RKO (cell line): Measurements from ENCODE around the gene NDUFA12.

Experiments used
- DNase-seq: peaks from one replicate; pipeline ENCODE4 v3.0.0-alpha.2; 2016; ENCODE audit warnings: low spot score

The NDUFA12 gene

DNA sequence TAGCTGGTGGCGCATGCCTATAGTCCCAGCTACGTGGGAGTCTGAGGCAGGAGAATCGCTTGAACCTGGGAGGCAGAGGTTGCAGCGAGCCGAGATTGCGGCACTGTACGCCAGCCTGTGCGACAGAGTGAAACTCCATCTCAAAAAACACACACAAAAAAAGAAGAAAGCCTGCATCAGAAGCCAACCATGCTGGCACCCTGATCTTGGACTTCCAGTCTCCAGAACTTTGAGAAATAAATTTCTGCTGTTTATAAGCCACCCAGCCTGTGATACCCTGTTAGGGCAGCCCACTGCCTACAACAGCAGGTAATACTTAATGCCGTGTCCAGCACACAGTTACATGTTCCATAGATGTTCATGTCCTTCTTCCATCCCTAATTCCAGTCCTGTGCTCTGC, 62.7 kb downstream of the NDUFA12 start:
- DNase-seq: no peak

DNA sequence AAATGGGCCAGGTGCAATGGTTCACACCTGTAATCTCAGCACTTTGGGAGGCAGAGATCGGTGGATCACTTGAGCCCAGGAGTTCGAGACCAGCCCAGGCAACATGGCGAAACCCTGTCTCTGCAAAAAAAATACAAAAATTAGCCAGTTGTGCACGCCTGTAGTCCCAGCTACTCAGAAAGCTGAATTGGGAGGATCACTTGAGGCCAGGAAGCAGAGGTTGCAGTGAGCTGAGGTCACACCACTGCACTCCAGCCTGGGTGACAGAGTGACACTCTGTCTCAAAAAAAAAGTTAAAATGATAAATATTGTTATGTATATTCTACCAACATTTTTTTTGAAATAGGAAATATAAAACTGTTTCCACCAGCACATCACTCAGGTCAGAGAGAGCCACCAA, 64.9 kb downstream of the NDUFA12 start:
- DNase-seq: no peak

DNA sequence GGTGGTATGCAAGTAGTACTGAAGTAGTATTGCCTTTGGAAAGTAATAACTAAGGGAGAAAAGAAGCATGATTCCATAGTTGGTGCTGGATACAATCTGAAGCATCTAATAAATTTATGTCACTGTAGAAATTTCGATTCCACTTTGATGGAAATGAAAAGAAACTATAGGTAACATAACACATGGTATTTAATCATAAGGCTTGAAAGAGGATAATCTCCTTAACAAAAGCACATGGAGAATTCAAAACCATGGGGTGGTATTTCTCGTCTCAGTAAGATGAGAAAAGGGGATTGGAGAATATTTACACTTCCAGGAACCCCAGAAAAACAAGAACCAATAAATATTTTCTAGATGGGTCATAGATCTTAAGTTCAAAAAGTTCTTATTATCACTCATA, 72.7 kb downstream of the NDUFA12 start:
- no peak for DNase-seq

DNA sequence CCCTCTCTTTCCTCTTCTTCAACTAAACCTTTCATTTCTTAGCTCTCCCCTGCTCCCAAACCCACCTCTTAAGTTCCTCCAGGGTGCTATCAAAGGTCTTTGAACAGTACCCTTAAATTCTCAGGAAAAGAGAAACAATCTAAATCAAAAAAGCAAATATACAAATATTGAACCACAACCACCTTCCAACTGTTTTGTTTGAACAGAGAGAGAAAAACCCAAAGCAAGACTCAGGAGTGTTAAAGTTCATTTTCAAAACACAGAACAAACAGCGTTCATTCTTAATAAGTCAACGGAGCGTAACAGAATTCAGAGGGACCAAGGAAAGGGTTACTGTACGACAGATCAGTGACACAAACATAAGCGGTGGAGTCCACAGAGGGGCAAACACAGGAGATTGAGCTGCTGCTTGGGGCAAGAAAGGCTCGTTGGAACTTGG, 73.3 kb downstream of the NDUFA12 start:
- DNase-seq: no peak

DNA sequence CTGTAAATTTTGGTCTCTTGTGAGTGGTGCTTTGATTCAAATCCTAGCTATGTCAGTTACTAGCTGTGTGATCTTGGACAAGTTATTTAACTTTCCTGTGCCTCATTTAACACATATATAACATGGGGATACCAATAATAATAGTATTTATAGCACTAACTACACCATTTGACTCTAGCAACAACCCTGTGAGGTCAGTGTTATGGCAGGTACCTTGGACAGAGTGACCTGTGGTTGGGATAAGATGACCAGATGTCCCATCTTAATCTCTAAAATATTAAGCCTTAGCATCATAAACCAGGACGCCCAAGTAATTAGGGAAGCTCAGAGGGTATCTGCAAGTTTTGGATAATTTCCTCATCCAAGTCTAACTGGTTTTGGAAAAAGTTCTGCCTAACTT, 73.7 kb downstream of the NDUFA12 start:
- no peak for DNase-seq

DNA sequence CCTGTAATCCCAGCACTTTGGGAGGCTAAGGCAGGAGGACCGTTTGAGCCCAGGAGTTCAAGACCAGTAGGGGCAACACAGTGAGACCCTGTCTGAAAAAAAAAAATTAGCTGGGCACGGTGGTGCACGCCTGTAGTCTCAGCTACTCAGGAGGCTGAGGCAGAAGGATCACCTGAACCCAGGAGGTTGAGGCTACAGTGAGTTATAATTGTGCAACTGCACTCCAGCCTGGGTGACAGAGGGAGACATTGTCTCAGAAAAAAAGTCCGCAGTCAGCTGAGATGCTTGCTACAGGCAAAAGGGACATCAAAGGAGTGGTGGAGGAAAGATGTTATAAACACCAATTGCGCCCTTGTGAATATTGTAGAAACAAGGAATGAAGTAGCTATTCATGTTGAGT, 77.8 kb downstream of the NDUFA12 start:
- DNase-seq: no peak

DNA sequence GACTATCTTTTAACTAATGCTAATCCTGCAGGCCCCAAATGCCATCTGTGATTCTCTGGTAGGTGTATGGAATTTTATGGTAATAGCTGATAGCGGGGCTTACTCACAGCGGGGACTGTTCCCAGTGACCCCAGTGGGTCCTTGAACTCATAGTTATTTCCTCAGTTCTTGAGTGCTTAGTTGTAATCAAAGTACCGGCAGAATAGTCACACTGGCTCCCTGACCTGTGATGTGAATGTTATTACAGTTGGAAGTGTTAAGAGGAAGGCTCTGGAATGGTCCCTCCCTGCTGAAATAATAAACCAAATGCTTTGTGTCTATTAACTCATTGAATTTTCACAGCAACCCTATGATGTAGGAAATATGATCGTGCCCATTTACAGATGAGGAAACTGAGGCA, 78.3 kb downstream of the NDUFA12 start:
- DNase-seq: no peak

DNA sequence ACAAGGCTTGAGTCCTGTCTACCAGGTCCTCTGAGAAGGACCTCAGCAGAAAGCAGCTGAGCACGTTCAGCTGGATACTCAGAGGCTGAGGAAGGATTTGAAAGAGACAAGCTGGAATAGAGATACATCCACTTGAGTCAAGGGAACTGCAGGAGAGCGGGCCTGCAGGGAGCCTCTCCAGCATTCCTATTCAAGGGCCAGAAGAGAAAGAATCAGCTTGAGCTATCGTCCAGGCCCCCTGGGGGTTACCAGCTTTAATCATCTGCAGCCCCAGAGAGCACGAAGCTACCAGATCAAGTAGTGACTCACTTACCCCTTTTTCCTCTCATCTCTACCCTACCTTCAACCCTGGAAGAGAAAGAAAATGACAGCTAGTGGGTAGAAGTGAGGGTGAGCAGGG, 80.9 kb downstream of the NDUFA12 start:
- no peak for DNase-seq
